ENCODE results near the gene GPR141. TPM values are rescaled to one million over a fixed set of nuclear protein-coding genes. Genes with fewer than 3 reads are reported as not detected.
A peak's percentile ranks its signal among the peaks of the same experiment; 100 is the strongest.

The GPR141 gene
- total RNA-seq (2021) = 0.96 to 1.8 TPM (median 1.3 TPM) in 3 replicates
- percentile 50 among the genes with signal in this experiment for Bru-seq, nascent RNA
- long read RNA-seq, experiment 1, partial matches to known transcripts = 0 of 1 reads
- long read RNA-seq, experiment 1, other reads (novel, unspliced or antisense) = 1 of 1 reads
- long read RNA-seq, experiment 2, partial matches to known transcripts = 0 of 1 reads
- long read RNA-seq, experiment 2, other reads (novel, unspliced or antisense) = 1 of 1 reads
- long read RNA-seq, experiment 3 = 0 reads

DNA sequence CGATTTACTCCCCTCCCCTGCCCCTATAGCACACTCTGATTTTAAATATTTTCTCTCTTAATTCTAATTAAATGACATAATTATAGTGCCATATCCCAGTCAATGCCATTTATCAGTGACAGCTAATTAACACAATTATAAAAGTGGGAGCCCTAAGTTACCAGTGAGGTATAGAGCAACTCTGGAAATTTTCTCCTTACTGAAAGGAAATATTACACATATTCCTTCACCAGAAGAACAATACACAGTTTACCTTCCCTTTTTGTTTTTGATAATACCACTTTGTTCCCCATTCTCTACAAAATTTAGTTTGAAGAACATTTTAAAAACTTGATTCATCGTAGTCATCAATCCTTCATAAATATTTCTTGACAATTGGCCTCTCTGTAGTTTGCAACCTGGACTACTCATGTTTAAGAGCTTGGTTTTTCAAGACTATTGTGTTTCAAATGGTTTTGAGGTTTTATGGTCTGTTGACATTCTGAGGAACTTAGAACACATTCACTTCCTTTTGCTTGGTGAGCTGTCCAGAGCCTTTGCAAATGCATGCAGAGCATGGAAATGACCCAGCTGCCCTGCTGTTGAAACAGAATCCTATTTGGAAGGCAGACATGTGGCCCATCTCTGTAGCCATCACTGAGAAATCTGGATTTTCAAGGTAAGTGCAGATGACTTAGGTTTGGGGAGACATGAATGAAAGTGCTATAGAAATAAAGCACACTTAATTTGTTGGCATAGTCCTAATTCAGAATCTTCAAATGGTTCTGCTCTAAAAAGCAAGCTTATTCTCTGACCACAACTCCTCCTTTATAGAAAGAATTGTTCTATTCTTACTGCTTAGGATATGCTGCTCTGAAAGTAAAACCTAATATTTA lies at the start of gene GPR141:
GPR141 (plus strand) TSS at position 521 of the 875 bp plus-strand sequence. CDS start 56,628 bp downstream, outside the sequence.
- Mint-ChIP-seq H3K27ac (peak within 1 kb of the TSS; percentile 74), H3K4me1 (peaks cover 51% of the 10 kb centered on the region), H3K4me3 (0 out of 2 replicates have a peak within 1 kb of the TSS, but pooled peaks have one; percentile 3), H3K9me3 (no peaks in the 10 kb centered on the region), H3K36me3 (no peaks in the 10 kb centered on the region), H3K27me3 (ENCODE audit: low read depth) (no peaks in the 10 kb centered on the region)
- CTCF ChIA-PET = interaction anchor here (0.6 to 0.9 kb wide), 2 partner anchors 121 to 188 kb away, joined by 3 to 4 read pairs; no protein-coding TSS in a partner anchor
- ATAC-seq = peak; percentile 80
- no peak for DNase-seq (ENCODE audit: low spot score)
- TF ChIP-seq NR2C2 (CRISPR knock-in tag; IDR thresholded peaks at IDR 0.05) = no peak
- TF ChIP-seq ZNF671 (CRISPR knock-in tag; IDR thresholded peaks at IDR 0.05) = no peak
- no peak for TF ChIP-seq ZBTB21 (CRISPR knock-in tag; IDR thresholded peaks at IDR 0.05; ENCODE audit: borderline replicate concordance)
- TF ChIP-seq, protein P1, sequence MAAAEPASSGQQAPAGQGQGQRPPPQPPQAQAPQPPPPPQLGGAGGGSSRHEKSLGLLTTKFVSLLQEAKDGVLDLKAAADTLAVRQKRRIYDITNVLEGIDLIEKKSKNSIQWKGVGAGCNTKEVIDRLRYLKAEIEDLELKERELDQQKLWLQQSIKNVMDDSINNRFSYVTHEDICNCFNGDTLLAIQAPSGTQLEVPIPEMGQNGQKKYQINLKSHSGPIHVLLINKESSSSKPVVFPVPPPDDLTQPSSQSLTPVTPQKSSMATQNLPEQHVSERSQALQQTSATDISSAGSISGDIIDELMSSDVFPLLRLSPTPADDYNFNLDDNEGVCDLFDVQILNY (CRISPR knock-in tag; IDR thresholded peaks at IDR 0.05) = no peak
- TF ChIP-seq NR3C1 (CRISPR knock-in tag; conservative IDR thresholded peaks at IDR 0.05; ENCODE audit: low read depth) = no peak
- TF ChIP-seq TEAD1 (CRISPR knock-in tag; IDR thresholded peaks at IDR 0.05) = no peak
- no peak for TF ChIP-seq FOXJ3 (CRISPR knock-in tag; IDR thresholded peaks at IDR 0.05; ENCODE audit: borderline replicate concordance)
- no peak for TF ChIP-seq EMX1 (CRISPR knock-in tag; IDR thresholded peaks at IDR 0.05)
- no peak for TF ChIP-seq CREB1 (CRISPR knock-in tag; IDR thresholded peaks at IDR 0.05)
- POLR2A ChIA-PET = no interaction called here

GRCh38 chr7:37635346-37635745 lies 48.2 kb upstream of the GPR141 start:
- Mint-ChIP-seq H3K9me3 (peaks cover 20% of the 10 kb centered on the region), H3K27me3 (ENCODE audit: low read depth) (no peaks in the 10 kb centered on the region), H3K4me3 (no peak overlapping the region), H3K27ac (no peak overlapping the region), H3K36me3 (peaks cover 16% of the 10 kb centered on the region), H3K4me1 (no peaks in the 10 kb centered on the region)
- DNase-seq (ENCODE audit: low spot score) = no peak
- ChIA-PET CTCF (no interaction called here), POLR2A (no interaction called here)
- no peak for ATAC-seq
- TF ChIP-seq, protein P2, sequence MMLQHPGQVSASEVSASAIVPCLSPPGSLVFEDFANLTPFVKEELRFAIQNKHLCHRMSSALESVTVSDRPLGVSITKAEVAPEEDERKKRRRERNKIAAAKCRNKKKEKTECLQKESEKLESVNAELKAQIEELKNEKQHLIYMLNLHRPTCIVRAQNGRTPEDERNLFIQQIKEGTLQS (CRISPR knock-in tag; conservative IDR thresholded peaks at IDR 0.05) = no peak
- no peak for TF ChIP-seq ZNF396 (CRISPR knock-in tag; IDR thresholded peaks at IDR 0.05; ENCODE audit: borderline replicate concordance)

DNA sequence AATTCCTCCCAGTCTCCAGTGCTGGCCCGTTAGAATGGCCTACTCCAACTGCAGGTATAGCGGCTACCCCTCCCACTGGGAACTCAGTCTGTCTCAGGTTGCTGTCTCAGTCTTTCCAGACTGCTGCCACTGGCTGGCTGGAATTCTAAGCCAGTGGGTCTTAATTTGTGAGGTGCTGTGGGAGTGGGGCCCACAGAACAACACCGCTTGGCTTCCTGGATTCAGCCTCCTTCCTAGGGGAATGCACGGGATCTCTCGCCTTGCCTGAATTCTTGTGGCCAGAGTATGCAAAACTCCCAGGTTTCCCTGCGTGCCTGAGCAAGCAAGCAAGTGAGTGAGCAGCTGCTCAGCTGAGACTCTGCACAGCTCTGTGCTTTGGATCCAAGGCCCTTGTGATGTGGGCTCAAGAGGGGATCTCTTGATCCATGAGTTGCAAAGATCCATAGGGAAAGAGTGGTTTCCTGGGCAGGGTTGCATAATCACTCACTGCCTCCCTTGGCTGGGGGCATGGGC lies 41.5 kb upstream of the GPR141 start:
- no peak overlapping the region for H3K4me3 Mint-ChIP-seq
- no peak for TF ChIP-seq KAT7 (CRISPR knock-in tag; IDR thresholded peaks at IDR 0.05; ENCODE audit: borderline replicate concordance)
- no peak for TF ChIP-seq CBFB (CRISPR knock-in tag; IDR thresholded peaks at IDR 0.05; ENCODE audit: low read depth)
- no peak for TF ChIP-seq SP1 (CRISPR knock-in tag; conservative IDR thresholded peaks at IDR 0.05)
- no peak for TF ChIP-seq JAZF1 (CRISPR knock-in tag; IDR thresholded peaks at IDR 0.05)
- TF ChIP-seq, protein P3, sequence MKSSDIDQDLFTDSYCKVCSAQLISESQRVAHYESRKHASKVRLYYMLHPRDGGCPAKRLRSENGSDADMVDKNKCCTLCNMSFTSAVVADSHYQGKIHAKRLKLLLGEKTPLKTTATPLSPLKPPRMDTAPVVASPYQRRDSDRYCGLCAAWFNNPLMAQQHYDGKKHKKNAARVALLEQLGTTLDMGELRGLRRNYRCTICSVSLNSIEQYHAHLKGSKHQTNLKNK (CRISPR knock-in tag; IDR thresholded peaks at IDR 0.05) = no peak
- TF ChIP-seq ZNF416 (CRISPR knock-in tag; IDR thresholded peaks at IDR 0.05) = no peak
- TF ChIP-seq, protein P4, sequence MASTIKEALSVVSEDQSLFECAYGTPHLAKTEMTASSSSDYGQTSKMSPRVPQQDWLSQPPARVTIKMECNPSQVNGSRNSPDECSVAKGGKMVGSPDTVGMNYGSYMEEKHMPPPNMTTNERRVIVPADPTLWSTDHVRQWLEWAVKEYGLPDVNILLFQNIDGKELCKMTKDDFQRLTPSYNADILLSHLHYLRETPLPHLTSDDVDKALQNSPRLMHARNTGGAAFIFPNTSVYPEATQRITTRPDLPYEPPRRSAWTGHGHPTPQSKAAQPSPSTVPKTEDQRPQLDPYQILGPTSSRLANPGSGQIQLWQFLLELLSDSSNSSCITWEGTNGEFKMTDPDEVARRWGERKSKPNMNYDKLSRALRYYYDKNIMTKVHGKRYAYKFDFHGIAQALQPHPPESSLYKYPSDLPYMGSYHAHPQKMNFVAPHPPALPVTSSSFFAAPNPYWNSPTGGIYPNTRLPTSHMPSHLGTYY (CRISPR knock-in tag; IDR thresholded peaks at IDR 0.05) = no peak
- TF ChIP-seq SOX15 (CRISPR knock-in tag; IDR thresholded peaks at IDR 0.05) = no peak
- TF ChIP-seq NR2C2 (CRISPR knock-in tag; IDR thresholded peaks at IDR 0.05) = no peak
- no peak for TF ChIP-seq NFYB (CRISPR knock-in tag; conservative IDR thresholded peaks at IDR 0.05; ENCODE audit: low read depth)
- no peak for TF ChIP-seq SMAD4 (CRISPR knock-in tag; IDR thresholded peaks at IDR 0.05)
- H3K36me3 Mint-ChIP-seq = peaks cover 8% of the 10 kb centered on the region
- POLR2A ChIA-PET = no interaction called here
- H3K27me3 Mint-ChIP-seq (ENCODE audit: low read depth) = no peaks in the 10 kb centered on the region
- CTCF ChIA-PET = no interaction called here
- H3K27ac Mint-ChIP-seq = no peak overlapping the region
- DNase-seq (ENCODE audit: low spot score) (no peak), ATAC-seq (peak; percentile 25)
- peaks cover 16% of the 10 kb centered on the region for H3K9me3 Mint-ChIP-seq
- peaks cover 17% of the 10 kb centered on the region for H3K4me1 Mint-ChIP-seq

Measured in WTC11 (cell line).